Measurements from ENCODE around the gene NFIB.

NFIB gene

DNA sequence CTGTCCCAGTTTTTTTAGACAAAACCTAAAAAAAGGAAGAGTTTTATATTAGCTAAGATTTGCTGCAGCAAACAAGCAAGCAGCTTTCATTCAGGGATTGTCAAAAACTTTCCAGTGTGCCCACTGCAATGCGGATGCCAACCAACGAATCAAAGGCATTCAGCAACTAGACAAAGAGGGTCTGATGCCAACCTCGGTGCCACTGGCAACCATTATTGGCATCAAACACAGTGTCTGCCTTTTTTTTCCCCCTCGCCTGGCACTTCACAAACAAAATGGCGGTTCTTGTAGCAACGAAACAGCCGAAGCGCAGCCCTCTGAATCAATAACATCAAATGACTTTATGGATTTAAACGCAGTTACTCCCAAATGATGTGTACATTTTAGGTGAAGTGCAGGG lies 10.4 kb downstream of the NFIB start:
- no peak for DNase-seq

DNA sequence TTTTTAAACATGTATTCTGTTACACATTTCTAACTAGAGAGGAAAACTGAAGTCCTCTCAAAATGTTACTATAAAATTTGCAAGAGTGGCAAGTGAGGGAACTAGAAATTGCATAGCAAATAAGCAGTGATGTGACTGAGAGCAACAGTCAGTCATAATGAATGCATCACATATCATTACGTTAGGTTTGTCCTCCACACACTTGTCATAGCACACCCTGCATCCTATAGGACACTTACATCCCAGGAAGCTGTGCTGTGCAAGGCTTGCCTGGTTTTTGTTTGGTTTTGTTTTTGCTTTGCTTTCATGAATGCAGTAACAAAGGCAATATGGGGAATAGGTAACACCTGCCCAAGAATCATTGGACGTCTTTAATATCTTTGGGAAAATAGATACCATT lies 10.8 kb downstream of the NFIB start:
- no peak for DNase-seq

DNA sequence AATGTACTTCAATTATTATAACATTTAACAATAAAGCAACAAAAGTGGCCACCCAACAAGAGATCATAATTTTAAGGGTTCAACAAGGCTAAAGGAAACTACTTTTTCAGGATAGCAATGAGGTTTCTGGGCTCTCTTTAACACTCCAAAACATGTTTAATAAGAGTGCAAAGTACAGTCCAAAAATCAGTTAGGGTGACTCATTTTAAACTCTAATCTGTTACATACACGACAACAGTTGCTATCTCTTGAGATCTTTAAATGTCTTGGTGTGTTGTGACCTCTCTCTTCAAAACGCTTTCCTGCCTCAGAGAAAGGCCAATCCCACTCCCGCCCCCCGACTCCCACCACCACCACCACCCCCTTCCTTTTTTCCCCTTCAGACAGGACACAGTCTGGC lies 11.5 kb downstream of the NFIB start:
- no peak for DNase-seq

DNA sequence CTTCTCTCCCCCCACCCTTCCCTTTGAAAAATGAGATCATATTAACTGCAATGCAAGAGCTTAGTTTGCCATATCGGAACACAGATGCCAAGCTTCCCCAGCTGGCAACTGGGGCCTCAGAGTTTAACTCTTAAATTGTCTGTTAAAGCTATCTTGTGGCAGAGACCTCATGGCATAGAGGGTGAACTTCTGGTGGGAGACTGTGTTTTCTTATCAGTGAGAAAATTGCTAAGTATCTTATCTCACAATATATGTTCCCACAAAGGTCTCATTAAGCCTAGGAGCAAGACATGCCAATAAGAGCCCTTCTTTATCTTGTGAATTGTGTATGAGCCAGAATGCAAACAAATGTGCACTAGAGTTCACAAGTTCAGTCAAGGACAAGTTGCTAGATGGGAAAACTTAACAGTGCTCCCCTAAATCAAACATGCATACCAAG lies 12.3 kb downstream of the NFIB start:
- no peak for DNase-seq

DNA sequence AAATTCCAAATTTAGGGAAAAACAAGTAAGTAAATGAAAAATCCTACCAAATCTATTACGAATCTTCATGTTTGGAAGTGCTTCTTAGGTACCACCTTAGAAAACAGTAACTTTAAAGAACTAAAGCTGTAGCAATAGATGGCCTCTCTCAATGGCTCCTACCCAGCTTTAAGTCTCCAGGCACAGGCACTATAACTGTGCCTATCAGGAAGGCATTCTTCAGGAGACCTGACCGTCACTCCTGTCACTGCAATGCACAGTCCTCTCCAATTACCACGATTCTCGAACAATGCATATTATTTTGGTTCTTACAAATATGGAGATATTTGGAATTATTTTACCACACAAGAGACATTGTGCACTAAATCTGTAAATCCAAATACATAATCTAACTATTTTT lies 12.9 kb downstream of the NFIB start:
- no peak for DNase-seq

DNA sequence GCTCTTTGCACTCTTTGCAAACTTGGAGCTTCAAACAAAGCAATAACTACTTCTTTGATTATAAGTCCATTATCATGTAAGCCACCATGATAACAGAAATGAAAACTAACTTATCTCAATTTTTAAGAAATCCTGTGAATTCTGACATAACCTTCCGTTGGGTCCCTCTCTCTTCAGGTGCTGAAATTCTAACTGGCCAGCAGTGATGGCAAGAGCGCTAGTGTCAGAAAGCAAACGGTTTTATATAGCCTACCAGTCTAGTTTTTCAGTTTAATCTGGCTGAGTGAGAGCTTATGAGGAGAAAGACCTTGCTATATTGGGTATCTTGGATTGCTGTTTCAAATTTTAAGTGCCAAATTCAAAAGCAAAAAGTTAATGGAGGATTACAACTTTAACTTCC lies 13.4 kb downstream of the NFIB start:
- no peak for DNase-seq

DNA sequence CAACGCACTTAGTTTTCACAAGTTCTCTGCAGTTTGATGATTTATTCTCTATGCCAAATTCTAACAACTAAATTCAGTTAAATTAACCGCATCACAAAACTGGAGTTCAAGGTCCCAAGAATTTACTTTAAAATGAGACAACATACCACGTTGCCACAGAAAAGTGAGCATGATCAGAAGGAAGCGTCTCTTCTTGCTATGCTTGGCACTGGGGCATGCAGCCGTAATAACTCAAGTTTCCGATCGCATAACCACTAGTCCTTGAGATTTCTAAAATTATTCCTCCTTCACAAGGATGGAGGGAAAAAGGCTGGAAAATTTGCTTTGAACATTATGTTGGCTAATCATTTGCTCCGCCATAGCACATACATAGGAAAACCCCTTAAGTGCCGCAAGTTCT lies 13.9 kb downstream of the NFIB start:
- no peak for DNase-seq

DNA sequence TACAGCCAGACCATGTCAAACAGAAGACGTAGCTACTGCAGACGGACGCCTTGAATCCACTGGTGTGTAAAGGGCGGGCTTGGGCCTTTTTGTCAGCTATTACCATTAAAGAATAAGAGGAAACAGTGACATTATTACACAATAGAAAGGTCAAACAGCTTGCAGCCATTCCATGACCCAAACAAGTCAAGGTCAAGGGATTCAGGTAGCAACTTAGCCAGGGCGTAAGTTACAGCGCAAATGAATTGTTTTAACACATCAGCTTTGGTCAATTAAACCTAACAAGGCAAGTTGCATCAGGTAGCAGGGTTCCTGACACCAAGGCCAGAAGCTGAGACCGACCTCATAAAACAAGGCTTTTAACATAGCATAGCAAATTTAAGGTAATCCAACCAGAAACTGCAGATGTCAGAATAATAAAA lies 15.3 kb downstream of the NFIB start:
- no peak for DNase-seq

DNA sequence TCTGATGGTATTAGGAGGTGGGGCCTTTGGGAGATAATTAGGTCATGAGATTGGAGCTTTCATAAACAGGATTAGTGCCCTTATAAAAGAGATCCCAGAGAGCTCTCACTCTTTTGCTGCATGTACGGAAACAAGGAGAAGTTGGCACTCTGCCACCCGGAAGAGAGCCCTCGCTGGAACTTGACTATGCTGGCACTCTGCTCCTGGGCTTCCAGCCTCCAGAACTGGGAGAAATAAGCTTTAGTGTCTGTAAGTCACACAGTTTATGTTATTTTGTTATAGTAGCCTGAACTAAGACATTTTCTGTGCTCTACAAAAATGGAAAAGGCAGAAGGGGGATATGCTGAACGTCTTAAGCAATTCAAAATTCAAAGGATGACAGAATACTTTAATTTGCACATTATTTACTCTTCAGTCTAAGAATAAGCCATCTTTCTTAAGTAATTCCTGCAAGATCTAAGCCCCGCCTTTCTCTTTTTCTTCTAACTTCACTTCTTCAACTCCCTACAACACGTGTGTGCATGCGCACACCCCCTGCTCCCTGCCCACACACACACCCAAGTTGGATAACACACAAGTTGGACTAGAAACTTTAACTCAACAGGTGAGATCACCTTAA lies 17.3 kb downstream of the NFIB start:
- DNase-seq: no peak

DNA sequence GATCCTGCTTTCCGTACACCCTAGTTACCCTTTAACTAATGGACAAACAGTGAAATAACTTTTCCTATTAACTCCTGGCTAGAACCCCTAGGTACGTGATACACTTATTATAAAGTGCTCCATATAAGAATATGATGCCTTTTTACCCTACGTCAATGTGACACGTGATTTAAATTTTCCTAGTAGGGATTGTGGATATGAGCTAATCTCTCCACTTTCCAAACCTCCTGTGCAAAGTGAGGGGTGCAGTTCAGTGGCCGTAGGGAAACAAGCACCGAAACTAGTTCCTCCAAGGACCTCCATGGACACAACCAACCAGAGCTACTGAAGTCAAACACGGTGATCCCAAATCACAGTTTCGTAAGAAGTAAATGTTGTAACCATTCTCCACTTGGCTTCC lies 19.3 kb downstream of the NFIB start:
- DNase-seq: no peak

DNA sequence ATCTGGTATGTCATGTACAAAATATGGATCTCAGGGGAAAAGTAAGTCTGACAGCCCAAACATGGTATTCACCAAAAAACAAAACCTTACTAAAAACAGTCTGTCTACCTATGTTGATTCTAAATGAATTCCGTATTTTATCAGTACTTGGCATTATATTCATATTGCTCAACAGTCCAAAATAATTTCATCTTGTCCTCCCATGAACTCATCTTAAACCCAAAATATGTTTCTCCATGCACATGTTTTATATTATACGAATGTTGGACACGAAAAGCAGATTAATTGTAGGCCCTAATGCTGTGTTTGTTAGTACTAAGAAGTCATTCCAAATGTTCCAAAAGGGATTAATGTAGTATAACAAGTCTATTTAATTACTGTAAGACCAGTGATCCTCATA lies 20.1 kb downstream of the NFIB start:
- DNase-seq: no peak

DNA sequence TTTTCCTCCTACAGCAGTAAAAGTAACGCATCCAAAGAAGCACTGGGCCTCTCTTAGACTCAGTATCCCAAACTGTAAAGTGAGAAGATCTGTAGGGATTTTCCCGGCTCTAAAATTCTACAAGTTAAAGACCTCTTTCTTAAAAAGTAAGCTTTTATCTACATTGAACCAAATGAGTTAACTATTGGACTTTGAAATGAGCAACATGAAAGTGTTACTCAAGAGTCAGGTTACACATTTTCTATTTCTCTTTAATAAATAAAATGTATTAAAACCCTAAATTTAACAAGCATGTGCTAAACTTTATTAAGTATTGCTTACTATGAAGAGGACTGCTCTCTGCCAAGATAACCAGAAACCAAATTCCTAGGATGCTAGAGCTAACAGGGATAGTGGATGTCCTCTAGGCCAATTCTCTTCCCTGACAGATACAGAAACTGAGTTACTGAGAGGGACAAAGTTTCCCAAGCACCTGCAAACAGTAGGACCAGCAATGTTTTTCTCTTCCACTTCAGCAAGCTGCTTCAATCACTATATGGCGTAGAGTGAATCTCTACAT lies 21.7 kb downstream of the NFIB start:
- no peak for DNase-seq

DNA sequence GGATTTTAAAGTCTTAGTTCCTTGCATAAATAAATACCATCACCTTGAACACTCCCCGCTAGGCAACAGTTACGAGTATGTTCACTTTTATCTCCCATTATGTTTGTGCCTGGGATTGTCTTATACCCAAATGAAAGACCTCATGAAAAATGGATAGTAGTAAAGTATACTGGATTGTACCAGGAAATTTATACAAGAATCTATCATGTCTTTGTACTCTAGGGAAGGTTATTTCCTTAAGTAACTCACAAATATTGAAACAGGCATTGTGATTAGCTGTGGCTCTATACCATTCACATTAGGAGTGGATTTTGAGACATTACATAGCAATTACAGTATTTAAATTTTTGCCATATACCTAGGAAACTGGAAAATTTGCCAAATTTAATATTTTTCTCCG lies 24.0 kb downstream of the NFIB start:
- no peak for DNase-seq

DNA sequence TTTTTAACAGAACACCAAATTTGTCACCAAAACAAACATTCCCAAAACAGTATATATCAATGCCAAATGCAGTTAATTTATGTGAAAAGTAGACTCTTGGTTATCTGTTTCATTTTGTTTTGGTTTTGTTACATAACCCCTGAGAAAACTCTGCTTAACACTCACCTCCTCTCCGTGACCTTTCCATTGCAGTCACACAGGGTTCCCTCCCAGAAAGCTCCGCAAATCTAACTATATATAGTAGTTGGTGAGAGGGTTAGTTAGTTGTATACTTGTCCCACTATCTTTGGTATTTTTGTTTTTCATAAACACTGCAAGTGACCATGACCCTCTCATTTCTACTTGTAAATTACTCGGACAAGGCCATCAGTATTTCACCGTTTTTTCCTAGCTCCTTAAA lies 25.5 kb downstream of the NFIB start:
- DNase-seq: no peak

DNA sequence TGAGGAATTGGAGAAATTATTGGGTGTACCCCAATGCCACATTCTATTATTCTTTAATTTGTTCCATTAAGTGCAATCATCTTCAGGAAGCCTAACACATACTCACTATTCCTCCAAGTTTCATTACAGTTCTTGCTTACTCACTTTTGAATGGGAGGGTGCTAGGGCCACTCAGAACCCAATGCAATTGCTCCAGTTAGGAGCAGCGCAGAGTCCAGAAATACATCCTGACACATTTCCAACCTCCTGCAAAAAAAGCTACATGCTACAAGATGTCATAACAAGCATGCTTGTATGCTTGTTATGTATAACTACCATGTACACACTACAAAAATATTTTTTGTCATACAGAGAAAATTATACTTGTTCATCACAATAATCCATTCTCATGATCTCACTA lies 27.8 kb downstream of the NFIB start:
- no peak for DNase-seq

DNA sequence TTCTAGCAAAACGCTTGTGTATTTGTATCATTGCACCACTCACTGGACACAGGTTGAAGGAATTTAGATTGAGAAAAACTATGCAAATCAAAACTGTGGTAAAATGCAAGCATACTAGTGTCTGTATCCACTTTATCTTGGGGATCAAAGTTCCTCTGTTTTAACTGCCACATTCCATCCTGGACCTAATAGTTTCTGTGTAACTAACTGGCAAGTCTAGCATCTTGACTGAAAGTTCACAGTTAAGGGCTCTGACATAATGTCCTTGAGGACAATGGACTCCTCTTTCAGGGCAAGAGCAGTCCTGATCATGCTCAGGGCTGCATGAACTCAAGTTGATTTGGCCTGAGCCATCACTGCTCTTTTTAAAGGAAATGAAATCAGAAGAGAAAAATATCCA lies 30.7 kb downstream of the NFIB start:
- no peak for DNase-seq

DNA sequence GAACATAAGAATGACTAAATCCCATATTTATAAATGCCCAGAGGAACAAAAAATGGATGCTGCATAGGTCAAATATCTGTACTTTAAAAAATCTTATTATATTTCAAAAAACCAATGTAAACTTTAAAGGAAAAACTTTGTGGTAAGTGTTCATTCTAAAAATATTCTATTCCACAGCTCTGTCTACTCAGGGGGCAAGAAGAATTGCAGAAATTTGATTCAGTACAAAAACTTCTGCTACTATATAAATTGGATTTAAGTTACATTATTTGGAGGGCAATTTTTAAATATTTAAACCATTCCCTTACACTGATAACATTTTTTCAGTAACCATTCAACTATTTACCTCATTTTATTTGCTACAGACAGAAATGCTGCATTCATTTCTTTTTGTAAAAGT lies 32.1 kb downstream of the NFIB start:
- no peak for DNase-seq

DNA sequence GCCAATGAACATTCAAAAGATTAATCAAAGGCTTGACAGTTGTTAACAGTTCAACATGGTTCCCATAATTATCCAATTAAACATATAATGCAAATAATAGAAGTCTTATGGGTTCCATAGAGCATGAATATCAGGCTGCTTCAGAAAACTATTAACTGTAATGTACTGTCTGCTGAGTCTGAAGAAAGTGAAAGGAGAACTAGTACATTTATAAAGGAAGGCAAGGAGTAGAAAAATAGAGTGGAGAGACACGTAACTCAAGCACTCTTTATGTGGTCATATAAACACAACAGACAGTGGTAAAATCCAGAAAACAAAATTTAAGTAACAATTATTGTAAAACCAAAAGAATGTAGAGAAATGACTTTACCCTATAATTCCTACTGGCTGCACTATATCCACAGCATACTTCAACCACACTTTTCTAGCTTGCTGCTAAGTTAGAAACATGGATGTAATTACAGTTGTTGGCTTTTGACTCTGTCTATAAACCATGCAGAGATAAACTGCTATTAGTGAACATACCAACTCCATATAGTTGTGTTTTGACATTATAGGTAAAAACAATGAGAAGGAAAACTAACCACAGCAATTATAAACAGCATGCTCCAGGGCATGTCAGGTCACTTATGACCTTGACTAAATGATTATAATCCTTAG lies 32.7 kb downstream of the NFIB start:
- no peak for DNase-seq

DNA sequence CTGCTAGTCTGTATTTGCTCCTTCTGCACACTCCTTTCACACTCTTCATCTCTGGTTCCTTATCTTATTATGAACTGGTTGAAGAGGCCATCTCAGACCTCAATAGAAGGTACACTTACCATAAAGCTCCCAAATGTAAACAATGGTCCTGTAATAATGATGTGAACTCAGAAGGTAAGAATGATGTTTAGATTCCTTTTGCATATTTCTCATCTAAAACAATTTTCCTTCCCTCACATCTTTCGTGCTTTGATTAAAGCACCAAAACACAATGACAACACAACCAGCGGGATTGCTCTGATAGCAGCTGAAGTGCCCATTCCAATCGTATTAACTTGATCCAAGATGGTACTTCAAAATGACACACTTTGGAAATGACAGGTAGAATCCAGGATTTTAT lies 34.3 kb downstream of the NFIB start:
- DNase-seq: no peak

DNA sequence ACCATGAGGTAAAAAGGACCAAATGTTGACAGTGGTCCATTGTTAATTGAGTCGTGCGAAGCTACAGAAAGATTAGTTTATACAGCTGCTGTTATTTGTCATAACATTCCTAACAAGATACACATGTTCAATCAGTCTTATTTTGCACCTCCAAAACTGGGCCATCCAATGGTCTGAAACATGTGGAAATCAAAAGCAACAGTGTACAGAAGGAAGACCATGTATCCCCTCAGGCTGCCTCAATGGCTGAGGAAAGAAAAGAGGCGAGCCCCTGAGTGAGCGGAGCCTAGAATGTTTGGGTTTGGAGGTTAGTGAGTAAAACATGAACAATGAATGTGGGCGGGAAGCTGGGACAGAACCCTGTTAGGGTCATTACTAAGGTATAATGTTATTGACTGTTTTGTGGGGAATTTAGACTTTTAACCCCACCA lies 35.6 kb downstream of the NFIB start:
- no peak for DNase-seq

DNA sequence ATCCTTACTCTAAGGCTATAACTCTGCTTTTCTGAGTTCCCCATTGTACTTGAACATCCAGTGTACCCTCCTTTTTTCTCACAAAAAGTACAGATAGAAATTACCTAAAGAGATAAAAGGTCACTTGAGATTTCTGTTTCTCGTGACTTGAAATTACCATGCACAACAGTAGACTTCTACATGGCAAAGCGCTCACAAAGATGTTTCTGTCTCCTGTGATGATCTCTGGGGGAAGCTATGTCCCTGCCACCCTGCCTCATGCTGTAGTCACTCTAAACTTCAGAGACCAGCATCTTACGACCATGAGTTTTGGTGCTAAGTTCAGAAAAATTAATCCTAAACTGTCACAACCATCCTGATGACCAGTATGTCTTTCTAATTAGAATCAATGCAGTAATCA lies 36.2 kb downstream of the NFIB start:
- no peak for DNase-seq

DNA sequence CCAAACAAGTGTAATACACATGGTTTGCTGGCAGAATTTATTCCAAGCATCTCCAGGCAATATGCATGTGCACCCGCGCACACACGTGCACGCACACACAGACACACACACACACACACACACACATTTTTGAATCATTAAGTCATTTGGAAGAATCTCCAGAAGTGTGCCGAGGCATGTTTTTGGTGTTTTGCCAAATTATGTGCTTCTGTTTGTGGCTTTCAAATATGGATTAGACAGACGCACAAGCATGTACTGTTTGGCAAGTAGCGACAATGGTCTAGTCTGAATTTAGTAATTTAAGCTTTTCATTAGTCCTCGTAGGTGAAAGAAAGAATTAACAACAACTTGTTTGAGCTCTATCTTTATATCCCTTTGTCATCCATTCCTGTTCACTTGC lies 36.7 kb downstream of the NFIB start:
- DNase-seq: no peak

DNA sequence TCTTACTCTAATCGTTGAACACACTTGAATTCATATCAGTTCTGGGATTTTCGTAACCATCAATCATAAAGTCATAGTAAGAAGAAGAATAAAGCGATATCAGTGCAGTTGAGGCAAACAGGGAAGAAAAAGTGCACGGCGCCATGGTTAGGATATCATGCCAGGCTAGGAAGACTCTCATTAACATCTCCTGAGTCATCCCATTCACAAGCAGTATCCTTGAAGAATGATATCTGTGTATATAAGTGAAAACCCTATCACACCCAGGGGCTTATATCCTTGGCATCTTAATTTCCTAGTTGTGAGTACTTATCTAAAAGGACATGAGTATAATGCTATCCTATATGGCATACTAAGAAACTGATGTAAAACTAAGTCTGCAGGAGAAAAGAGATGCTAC lies 38.6 kb downstream of the NFIB start:
- no peak for DNase-seq

DNA sequence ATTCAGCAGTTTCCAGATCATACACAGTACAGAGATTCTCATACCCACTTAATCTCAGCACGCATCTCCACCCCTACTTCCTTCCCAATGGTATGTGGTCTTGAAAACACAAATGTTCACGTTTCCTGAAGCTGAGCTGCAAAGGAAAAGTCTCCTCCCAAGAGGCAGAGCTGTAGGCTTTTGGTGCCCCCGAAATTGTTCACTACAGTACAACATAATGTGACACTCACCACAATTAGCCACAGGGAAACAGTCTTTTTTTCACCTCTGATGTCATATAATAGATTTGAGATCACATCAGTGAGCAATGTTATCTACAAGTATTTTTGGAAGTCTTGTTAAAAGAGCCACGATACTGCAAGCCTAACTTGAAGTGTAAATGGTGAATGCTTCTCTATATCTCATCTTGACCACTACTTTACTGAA lies 40.2 kb downstream of the NFIB start:
- no peak for DNase-seq
